Mesenteric fat pad (tissue), 1 donor: ENCODE measurements around the gene CSNK1G1. TPM values are rescaled to one million over a fixed set of nuclear protein-coding genes. Genes with fewer than 3 reads are reported as not detected.
"Not testable (repeated sequence)": the region's sequence is repeated elsewhere in the genome, so short reads cannot be mapped to it uniquely, and the experiment has no call there.

Experiments used
- DNase-seq: peaks from one replicate; pipeline ENCODE4 v3.0.0-alpha.2; 2020; ENCODE audit warnings: low spot score
- total RNA-seq: library from RNA; stranded (reverse); fragmentation: NEBNext Ultra II Directional; extraction: Animal tissue kit (Norgen Biotek cat#: 25700); gene quantifications from one replicate; pipeline ENCODE4 v1.2.1, GENCODE V29; 2021
- donor health status: DM: yes; HTN: yes; CAD: no.

CSNK1G1 gene
- total RNA-seq, 1 donor from 2014 or later: 19.8 TPM

GRCh38 chr15:64351265-64351664 lies 4.7 kb downstream of the CSNK1G1 start:
- no peak for DNase-seq

- no peak for DNase-seq
These were observed 6.6 kb downstream of the CSNK1G1 start for GRCh38 chr15:64349375-64349774.

- no peak for DNase-seq
These were observed 7.5 kb downstream of the CSNK1G1 start for GRCh38 chr15:64348455-64348854.

- not testable (repeated sequence) for DNase-seq
These were observed 9.7 kb downstream of the CSNK1G1 start for GRCh38 chr15:64346242-64346641.

- DNase-seq: no peak
These were observed 11.2 kb downstream of the CSNK1G1 start for GRCh38 chr15:64344651-64345294.

- no peak for DNase-seq
These were observed 12.1 kb downstream of the CSNK1G1 start for GRCh38 chr15:64343841-64344240.

- DNase-seq: no peak
These were observed 12.8 kb downstream of the CSNK1G1 start for GRCh38 chr15:64343222-64343621.

- no peak for DNase-seq
These were observed 14.0 kb downstream of the CSNK1G1 start for GRCh38 chr15:64341961-64342360.

- DNase-seq: no peak
These were observed 15.6 kb downstream of the CSNK1G1 start for GRCh38 chr15:64340355-64340754.

GRCh38 chr15:64337761-64338160 lies 18.2 kb downstream of the CSNK1G1 start:
- DNase-seq: no peak

- DNase-seq: no peak
These were observed 21.7 kb downstream of the CSNK1G1 start for GRCh38 chr15:64333986-64334929.

GRCh38 chr15:64333516-64333915 lies 22.5 kb downstream of the CSNK1G1 start:
- no peak for DNase-seq

GRCh38 chr15:64331668-64332067 lies 24.3 kb downstream of the CSNK1G1 start:
- DNase-seq: not testable (repeated sequence)

GRCh38 chr15:64326975-64327374 lies 29.0 kb downstream of the CSNK1G1 start:
- DNase-seq: not testable (repeated sequence)

GRCh38 chr15:64326458-64326857 lies 29.5 kb downstream of the CSNK1G1 start:
- DNase-seq: not testable (repeated sequence)

- no peak for DNase-seq
These were observed 31.7 kb downstream of the CSNK1G1 start for GRCh38 chr15:64324165-64324877.

GRCh38 chr15:64315216-64315615 lies 40.8 kb downstream of the CSNK1G1 start:
- DNase-seq: no peak

- no peak for DNase-seq
These were observed 41.5 kb downstream of the CSNK1G1 start for GRCh38 chr15:64314456-64314855.

GRCh38 chr15:64311566-64311965 lies 44.4 kb downstream of the CSNK1G1 start:
- DNase-seq: no peak

- DNase-seq: no peak
These were observed 45.9 kb downstream of the CSNK1G1 start for GRCh38 chr15:64310036-64310435.

- no peak for DNase-seq
These were observed 50.7 kb downstream of the CSNK1G1 start for GRCh38 chr15:64305261-64305660.

- no peak for DNase-seq
These were observed 66.4 kb downstream of the CSNK1G1 start for GRCh38 chr15:64289550-64289949.
